GM12878 (cell line): Measurements from ENCODE around the gene DYNC1I1. TPM values are rescaled to one million over a fixed set of nuclear protein-coding genes. Genes with fewer than 3 reads are reported as not detected.

Source experiments
- ATAC-seq: fragments of 200-7000 bp; cut with Tn5 transposase; 3 replicates; pipeline ENCODE4 v1.9.1; 2020; ENCODE audit warnings: mild to moderate bottlenecking, moderate library complexity
- BruUV-seq: library from RNA; stranded (reverse); fragments of 400-500 nt; replicated peaks from 2 replicates; lab custom pipeline; 2021; lab: Mats Ljungman, UMichigan
- CTCF ChIA-PET: fragments of 300-600 bp; sonication (Branson Sonifier 250); formaldehyde crosslinking; extraction: SDS; loops from one replicate; lab custom pipeline; 2021; ENCODE audit warnings: inconsistent platforms; lab: Yijun Ruan, JAX
- POLR2A ChIA-PET: fragments of 350-600 bp; formaldehyde crosslinking; extraction: SDS; loops from one replicate; lab custom pipeline; 2021; ENCODE audit warnings: inconsistent platforms; lab: Charles Lee
- RAD21 ChIA-PET: fragments of 300-600 bp; sonication (Branson Sonifier 250); formaldehyde crosslinking; loops from one replicate; lab custom pipeline; 2023; ENCODE audit warnings: antibody characterized with exemption; ENCODE audit not compliant: unreplicated experiment; lab: Charles Lee
- SMC1A ChIA-PET: fragments of 300-600 bp; sonication (Branson Sonifier 250); formaldehyde crosslinking; loops from one replicate; lab custom pipeline; 2023; ENCODE audit not compliant: unreplicated experiment, uncharacterized antibody; lab: Charles Lee
- DNase-seq: peaks from one replicate; pipeline ENCODE4 v3.0.0-alpha.2; 2011; ENCODE audit warnings: low read depth, low spot score
- FAIRE-seq: peaks from 3 replicates; lab custom pipeline; 2011; peaks lifted over from hg19 to GRCh38; lab: Jason Lieb, UNC
- H2AFZ ChIP-seq: 2 replicates; pipeline ENCODE4 v1.6.0; 2011; ENCODE audit warnings: low read depth, low read length, control low read depth; ENCODE audit not compliant: control insufficient read depth
- H3K27ac ChIP-seq: 2 replicates; pipeline ENCODE4 v1.5.1; 2011; ENCODE audit warnings: control low read depth; ENCODE audit not compliant: control insufficient read depth, insufficient read depth
- H3K27me3 ChIP-seq, 2 experiments: replicated peaks in 1 of 2; 2 replicates each; pipeline versions ENCODE4 v1.6.0 to v1.6.1; 2011; ENCODE audit warnings: low read length in 1 of 2; ENCODE audit not compliant: control insufficient read depth in 2 of 2, insufficient read depth in 2 of 2
- H3K36me3 ChIP-seq, 2 experiments: 2 replicates each; pipeline ENCODE4 v1.5.1; 2011; ENCODE audit warnings: low read length in 1 of 2; ENCODE audit not compliant: control insufficient read depth in 2 of 2, insufficient read depth in 2 of 2
- H3K4me1 ChIP-seq: 2 replicates; pipeline ENCODE4 v1.6.1; 2011; ENCODE audit warnings: mild to moderate bottlenecking, low read length, moderate library complexity, mixed read lengths; ENCODE audit not compliant: control insufficient read depth, insufficient read depth
- H3K4me2 ChIP-seq: 2 replicates; pipeline ENCODE4 v1.6.0; 2011; ENCODE audit warnings: control low read depth; ENCODE audit not compliant: control insufficient read depth, insufficient read depth
- H3K4me3 ChIP-seq: fragments of 200-600 bp; sonication (generic); 2 replicates; pipeline ENCODE4 v1.5.1; 2016
- H3K79me2 ChIP-seq: 2 replicates; pipeline ENCODE4 v1.6.0; 2011; ENCODE audit warnings: low read length; ENCODE audit not compliant: control insufficient read depth, insufficient read depth
- H3K9ac ChIP-seq: 2 replicates; pipeline ENCODE4 v1.8.0; 2011; ENCODE audit warnings: low read length, control low read depth, mixed read lengths; ENCODE audit not compliant: control insufficient read depth, insufficient read depth
- H3K9me3 ChIP-seq: replicated peaks from 3 replicates; pipeline ENCODE4 v1.5.1; 2011; ENCODE audit warnings: mild to moderate bottlenecking, low read length; ENCODE audit not compliant: control insufficient read depth, insufficient read depth
- H4K20me1 ChIP-seq: 2 replicates; pipeline ENCODE4 v1.6.0; 2011; ENCODE audit not compliant: control insufficient read depth, insufficient read depth
- BACH1 ChIP-seq: fragments of 450-650 bp; IDR thresholded peaks from 2 replicates; pipeline ENCODE4 v1.6.1; 2017; ENCODE audit warnings: mild to moderate bottlenecking, borderline replicate concordance
- BCL11A ChIP-seq: IDR thresholded peaks from 2 replicates; pipeline ENCODE4 v1.6.1; 2011; ENCODE audit warnings: low read depth, low read length
- BHLHE40 ChIP-seq, 2 experiments: fragments of 450-650 bp in 1 of 2; IDR thresholded peaks; 2 replicates each; pipeline ENCODE4 v1.6.1; 2011 to 2017; ENCODE audit warnings: low read depth in 2 of 2, borderline replicate concordance in 1 of 2, improper control_type of control experiment in 1 of 2, low read length in 1 of 2, mild to moderate bottlenecking in 1 of 2
- BMI1 ChIP-seq: fragments of 450-650 bp; IDR thresholded peaks from 2 replicates; pipeline ENCODE4 v1.6.1; 2016; ENCODE audit warnings: mild to moderate bottlenecking, moderate library complexity, borderline replicate concordance
- CEBPZ ChIP-seq: fragments of 150-350 bp; IDR thresholded peaks from 2 replicates; pipeline ENCODE4 v1.6.1; 2016; ENCODE audit warnings: low read depth, low read length
- E4F1 ChIP-seq: fragments of 450-650 bp; IDR thresholded peaks from 2 replicates; pipeline ENCODE4 v1.6.1; 2018; ENCODE audit warnings: borderline replicate concordance, mild to moderate bottlenecking; ENCODE audit not compliant: partially characterized antibody
- ELK1 ChIP-seq: IDR thresholded peaks from 2 replicates; pipeline ENCODE4 v1.6.1; 2012; ENCODE audit warnings: low read depth, low read length, improper control_type of control experiment
- GATAD2B ChIP-seq: fragments of 450-650 bp; conservative IDR thresholded peaks from 2 replicates; pipeline ENCODE4 v1.6.1; 2017; ENCODE audit warnings: low read depth, mild to moderate bottlenecking, moderate library complexity
- HDGF ChIP-seq: fragments of 450-650 bp; IDR thresholded peaks from 2 replicates; pipeline ENCODE4 v1.6.1; 2016; ENCODE audit warnings: antibody characterized with exemption
- NFIC ChIP-seq: IDR thresholded peaks from 2 replicates; pipeline ENCODE4 v1.6.1; 2012; ENCODE audit warnings: low read depth, mild to moderate bottlenecking, inconsistent platforms, low read length, moderate library complexity
- SP1 ChIP-seq: IDR thresholded peaks from one replicate; pipeline ENCODE4 v1.6.1; 2011; ENCODE audit warnings: low read depth, low read length
- ZBED1 ChIP-seq: IDR thresholded peaks from 2 replicates; pipeline ENCODE4 v1.6.1; 2016; ENCODE audit warnings: borderline replicate concordance
- WGBS: methylation state at CpG from one replicate; pipeline ENCODE4 v1.1.6; 2016; ENCODE audit warnings: low lambda C conversion rate; ENCODE audit not compliant: insufficient replicate concordance, insufficient coverage; ENCODE audit errors: missing lambda C conversion rate; 5-methylcytosine and 5-hydroxymethylcytosine counted together
- in situ Hi-C: fragments of 300-500 bp; cut with MboI; formaldehyde crosslinking; loops from 9 replicates; pipeline ENCODE4 v1.14.3; 2018; ENCODE audit warnings: mixed read lengths
- intact Hi-C: fragments of 100-400 bp; cut with micrococcal nuclease; formaldehyde crosslinking; loops from one replicate; pipeline ENCODE4 v1.14.2; 2022; ENCODE audit not compliant: unreplicated experiment
- polyA plus RNA-seq, 11 experiments: library from polyadenylated mRNA; depleted of rRNA in 4 of 11; unstranded in 6 of 11; stranded (reverse) in 5 of 11; fragments of >200 nt; fragmentation: Nextera tagmentation in 4 of 11; fragmentation: Illumina TruSeq in 1 of 11; extraction: Ambion mirVana in 4 of 11; extraction: Trizol in 1 of 11; gene quantifications; 1 replicate in 1 of 11; 2 replicates in 10 of 11; pipeline versions ENCODE4 v1.2.1 to v1.2.3, GENCODE V29; 2011 to 2016; ENCODE audit warnings: inconsistent platforms in 2 of 11, missing spikeins in 2 of 11, low read depth in 1 of 11
- total RNA-seq, 4 experiments: library from RNA; depleted of rRNA in 3 of 4; stranded (reverse); fragments of >200 nt in 3 of 4; fragmentation: Illumina TruSeq in 1 of 4; extraction: Trizol in 1 of 4; gene quantifications; 2 replicates each; pipeline versions ENCODE4 v1.2.1 to v1.2.3, GENCODE V29; 2013 to 2021
- TF ChIP-seq, protein P1 (sequence below): IDR thresholded peaks from 2 replicates; pipeline ENCODE4 v1.6.1; 2011; ENCODE audit warnings: borderline replicate concordance, low read depth, mild to moderate bottlenecking, moderate library complexity, mixed read lengths, low read length; ENCODE audit not compliant: insufficient read depth; ENCODE audit errors: extremely low read length

DYNC1I1 gene
- total and polyA plus RNA-seq, 10 of the 15 experiments (the other 5 are each of a cell fraction or from before 2014, with no cell fraction given), result 0.05 to 0.91 (median 0.14) TPM; not detected in 3

DNA sequence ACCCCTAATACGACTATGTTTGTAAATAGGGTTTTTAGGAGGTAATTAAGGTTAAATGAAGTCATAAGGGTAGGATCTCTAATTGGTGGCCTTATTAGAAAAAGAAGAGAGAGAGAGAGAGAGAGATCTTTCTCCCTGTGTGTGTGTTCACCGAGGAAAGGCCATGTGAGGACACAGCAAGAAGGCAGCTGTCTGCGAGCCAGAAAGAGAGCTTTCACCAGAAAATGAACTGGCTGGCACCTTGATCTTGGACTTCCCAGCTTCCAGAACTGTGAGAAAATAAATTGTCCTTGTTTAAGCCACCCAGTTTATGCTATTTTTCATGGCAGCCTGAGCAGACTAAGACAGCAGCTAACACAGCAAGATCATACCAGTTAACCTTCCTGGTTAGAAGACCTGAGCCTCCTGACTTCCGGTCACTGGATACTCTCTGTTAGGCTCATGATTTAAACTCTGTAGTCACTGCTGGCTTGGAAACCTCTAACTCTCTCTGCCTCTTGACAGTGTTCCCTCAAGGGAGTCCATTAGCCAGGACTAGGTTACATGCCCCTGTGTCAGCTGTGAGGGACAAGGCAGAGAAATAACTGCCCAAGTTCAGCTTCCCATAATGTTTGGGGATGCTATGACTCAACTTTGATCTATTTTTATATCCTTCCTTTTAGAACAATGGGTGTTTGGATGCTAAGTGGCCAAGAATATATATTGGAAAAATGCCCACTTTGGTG lies 102.3 kb downstream of the DYNC1I1 start:
- ATAC-seq, result no peak
- no peak overlapping the region for H3K27ac ChIP-seq
- SMC1A ChIA-PET, result interaction anchor here (0.6 to 6.5 kb wide), 11 partner anchors 11 to 191 kb away, joined by 3 to 176 read pairs (median 3); no protein-coding TSS in a partner anchor
- DNase-seq, result no peak
- H3K9ac ChIP-seq, result no peak overlapping the region
- no peaks in the 10 kb centered on the region for H3K36me3 ChIP-seq
- 17% methylated on average over 4 of the region's 4 CpGs for WGBS
- no peak for FAIRE-seq
- no TSS peak for BruUV-seq
- H2AFZ ChIP-seq, result no peak overlapping the region
- H3K79me2 ChIP-seq, result no peaks in the 10 kb centered on the region
- RAD21 ChIA-PET, result interaction anchor here (1.1 to 2.0 kb wide), 5 partner anchors 150 to 1153 kb away, joined by 3 to 13 read pairs (median 5); no protein-coding TSS in a partner anchor
- in situ Hi-C loops, result loop anchor here (5.0 to 10.0 kb wide), 2 partner anchors 152 to 360 kb away; no protein-coding TSS in a partner anchor
- H3K4me3 ChIP-seq, result no peak overlapping the region
- H3K4me2 ChIP-seq, result no peak overlapping the region
- H3K9me3 ChIP-seq, result no peaks in the 10 kb centered on the region
- H4K20me1 ChIP-seq, result no peaks in the 10 kb centered on the region
- POLR2A ChIA-PET, result no interaction called here
- H3K4me1 ChIP-seq, result no peaks in the 10 kb centered on the region
- intact Hi-C loops, result loop anchor here (5.0 kb wide), 1 partner anchor 342 kb away; no protein-coding TSS in a partner anchor
- CTCF ChIA-PET, result interaction anchor here (0.7 to 16.1 kb wide), 7 partner anchors 30 to 366 kb away, joined by 3 to 421 read pairs (median 3); no protein-coding TSS in a partner anchor
- no peaks in the 10 kb centered on the region for H3K27me3 ChIP-seq
- no peak for TF ChIP-seq BACH1
- no peak for TF ChIP-seq HDGF
- TF ChIP-seq, protein P1, sequence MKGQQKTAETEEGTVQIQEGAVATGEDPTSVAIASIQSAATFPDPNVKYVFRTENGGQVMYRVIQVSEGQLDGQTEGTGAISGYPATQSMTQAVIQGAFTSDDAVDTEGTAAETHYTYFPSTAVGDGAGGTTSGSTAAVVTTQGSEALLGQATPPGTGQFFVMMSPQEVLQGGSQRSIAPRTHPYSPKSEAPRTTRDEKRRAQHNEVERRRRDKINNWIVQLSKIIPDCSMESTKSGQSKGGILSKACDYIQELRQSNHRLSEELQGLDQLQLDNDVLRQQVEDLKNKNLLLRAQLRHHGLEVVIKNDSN, result no peak
- TF ChIP-seq CEBPZ, result no peak
- no peak for TF ChIP-seq ELK1
- no peak for TF ChIP-seq BMI1
- TF ChIP-seq SP1, result no peak
- no peak for TF ChIP-seq GATAD2B
- TF ChIP-seq BCL11A, result no peak
- no peak for TF ChIP-seq BHLHE40 (IDR thresholded peaks at IDR 0.05; ENCODE audit: borderline replicate concordance in 1 of 2, low read depth in 2 of 2, low read length in 1 of 2)
- TF ChIP-seq ZBED1, result no peak
- no peak for TF ChIP-seq NFIC
- no peak for TF ChIP-seq E4F1
